ENCODE measurements around the gene NKAPD1. TPM values are rescaled to one million over a fixed set of nuclear protein-coding genes. Genes with fewer than 3 reads are reported as not detected.
"Not testable (repeated sequence)": the region's sequence is repeated elsewhere in the genome, so short reads cannot be mapped to it uniquely, and the experiment has no call there.

NKAPD1 gene
- total RNA-seq, 1 experiment from 2014 or later: 19.7 TPM

GRCh38 chr11:112025707-112026106 is 48.4 kb upstream of the NKAPD1 start:
- DNase-seq (ENCODE audit: low read depth, low spot score) (no peak), ATAC-seq (peak; percentile 32)
- BruUV-seq (replicated peaks): no TSS peak
- H3K27me3 ChIP-seq (ENCODE audit: control insufficient read depth, insufficient read depth, low read length): no peaks in the 10 kb centered on the region
- CTCF ChIA-PET: no interaction called here
- H3K27ac ChIP-seq (ENCODE audit: low read length): peak overlapping the region; percentile 98
- no peaks in the 10 kb centered on the region for H3K9me3 ChIP-seq (ENCODE audit: control insufficient read depth, insufficient read depth, low read depth, low read length)
- TF ChIP-seq REST (IDR thresholded peaks at IDR 0.05; ENCODE audit: insufficient read depth in 1 of 2, low read depth in 2 of 2, low read length in 1 of 2) (no peak), SIN3A (IDR thresholded peaks at IDR 0.05; ENCODE audit: borderline replicate concordance, insufficient read depth, low read depth, low read length) (no peak), POLR2AphosphoS5 (IDR thresholded peaks at IDR 0.05; ENCODE audit: low read depth, low read length) (no peak), CTCF (IDR thresholded peaks at IDR 0.05) (no peak), TCF7L2 (IDR thresholded peaks at IDR 0.05; ENCODE audit: low read depth, low read length) (no peak)
- H3K4me3 ChIP-seq (ENCODE audit: low read depth in 2 of 2, low read length in 2 of 2): peak overlapping the region; percentile 88 to 93
- in situ Hi-C loops (cut with HindIII; ENCODE audit: low pct_unique_long_range_greater_than_20kb, low sequenced_read_pairs): no loop called here
- POLR2A ChIA-PET: interaction anchor here (1.1 kb wide), 1 partner anchor 12 kb away, joined by 9 read pairs; no protein-coding TSS in a partner anchor
- intact Hi-C loops (cut with micrococcal nuclease; ENCODE audit: unreplicated experiment): no loop called here
- H3K4me1 ChIP-seq (ENCODE audit: control insufficient read depth, insufficient read depth, low read length): peaks cover 10% of the 10 kb centered on the region
- H3K36me3 ChIP-seq (ENCODE audit: control insufficient read depth, insufficient read depth, low read length): peaks cover 19% of the 10 kb centered on the region

DNA sequence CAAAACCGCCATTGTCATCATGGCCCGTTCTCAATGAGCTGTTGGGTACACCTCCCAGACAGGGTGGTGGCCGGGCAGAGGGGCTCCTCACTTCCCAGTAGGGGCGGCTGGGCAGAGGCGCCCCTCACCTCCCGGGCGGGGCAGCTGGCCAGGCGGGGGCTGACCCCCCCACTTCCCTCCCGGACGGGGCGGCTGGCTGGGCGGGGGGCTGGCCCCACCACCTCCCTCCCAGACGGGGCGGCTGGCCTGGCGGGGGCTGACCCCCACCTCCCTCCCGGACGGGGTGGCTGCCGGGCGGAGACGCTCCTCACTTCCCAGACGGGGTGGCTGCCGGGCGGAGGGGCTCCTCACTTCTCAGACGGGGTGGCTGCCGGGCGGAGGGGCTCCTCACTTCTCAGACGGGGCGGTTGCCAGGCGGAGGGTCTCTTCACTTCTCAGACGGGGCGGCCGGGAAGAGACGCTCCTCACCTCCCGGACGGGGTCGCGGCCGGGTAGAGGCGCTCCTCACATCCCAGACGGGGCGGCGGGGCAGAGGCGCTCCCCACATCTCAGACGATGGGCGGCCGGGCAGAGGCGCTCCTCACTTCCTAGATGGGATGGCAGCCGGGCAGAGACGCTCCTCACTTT is 47.2 kb upstream of the NKAPD1 start:
- H3K4me3 ChIP-seq (ENCODE audit: low read depth in 2 of 2, low read length in 2 of 2); H3K27ac ChIP-seq (ENCODE audit: low read length); H3K27me3 ChIP-seq (ENCODE audit: control insufficient read depth, insufficient read depth, low read length); H3K4me1 ChIP-seq (ENCODE audit: control insufficient read depth, insufficient read depth, low read length); intact Hi-C loops (cut with micrococcal nuclease; ENCODE audit: unreplicated experiment); CTCF ChIA-PET; ATAC-seq; POLR2A ChIA-PET; DNase-seq (ENCODE audit: low read depth, low spot score); BruUV-seq (replicated peaks); H3K9me3 ChIP-seq (ENCODE audit: control insufficient read depth, insufficient read depth, low read depth, low read length); in situ Hi-C loops (cut with HindIII; ENCODE audit: low pct_unique_long_range_greater_than_20kb, low sequenced_read_pairs): not testable (repeated sequence)
- H3K36me3 ChIP-seq (ENCODE audit: control insufficient read depth, insufficient read depth, low read length): peaks cover 23% of the 10 kb centered on the region

GRCh38 chr11:112029460-112029859 is 44.6 kb upstream of the NKAPD1 start:
- Histone ChIP-seq H3K4me3 (ENCODE audit: low read depth in 2 of 2, low read length in 2 of 2) (no peak overlapping the region), H3K27ac (ENCODE audit: low read length) (no peak overlapping the region), H3K36me3 (ENCODE audit: control insufficient read depth, insufficient read depth, low read length) (peaks cover 29% of the 10 kb centered on the region), H3K9me3 (ENCODE audit: control insufficient read depth, insufficient read depth, low read depth, low read length) (no peaks in the 10 kb centered on the region), H3K4me1 (ENCODE audit: control insufficient read depth, insufficient read depth, low read length) (no peaks in the 10 kb centered on the region), H3K27me3 (ENCODE audit: control insufficient read depth, insufficient read depth, low read length) (no peaks in the 10 kb centered on the region)
- ChIA-PET POLR2A (interaction anchor here (0.6 kb wide), 1 partner anchor 79 kb away, joined by 5 read pairs; no protein-coding TSS in a partner anchor), CTCF (no interaction called here)
- BruUV-seq (replicated peaks): no TSS peak
- intact Hi-C loops (cut with micrococcal nuclease; ENCODE audit: unreplicated experiment) (no loop called here), in situ Hi-C loops (cut with HindIII; ENCODE audit: low pct_unique_long_range_greater_than_20kb, low sequenced_read_pairs) (no loop called here)
- no peak for TF ChIP-seq TCF7L2 (IDR thresholded peaks at IDR 0.05; ENCODE audit: low read depth, low read length)
- no peak for TF ChIP-seq CTCF (IDR thresholded peaks at IDR 0.05)
- TF ChIP-seq SIN3A (IDR thresholded peaks at IDR 0.05; ENCODE audit: borderline replicate concordance, insufficient read depth, low read depth, low read length): no peak
- no peak for TF ChIP-seq POLR2AphosphoS5 (IDR thresholded peaks at IDR 0.05; ENCODE audit: low read depth, low read length)
- no peak for ATAC-seq
- no peak for DNase-seq (ENCODE audit: low read depth, low spot score)

All from Panc1 (cell line).